Kidney tubule cell (primary cell): ENCODE data around the gene FGR.
A peak's percentile ranks its signal among the peaks of the same experiment; 100 is the strongest.

Experiments
- DNase-seq: peaks from one replicate; pipeline ENCODE4 v3.0.0-alpha.2; 2018; ENCODE audit warnings: low spot score

The FGR gene

GRCh38 chr1:27566462-27567145, 68.4 kb downstream of the FGR start:
- no peak for DNase-seq

GRCh38 chr1:27564710-27565649, 70.0 kb downstream of the FGR start:
- DNase-seq, result no peak

- DNase-seq, result peak; percentile 60
Measured at GRCh38 chr1:27563591-27564471, 71.2 kb downstream of the FGR start.

GRCh38 chr1:27563341-27563590, 71.7 kb downstream of the FGR start:
- DNase-seq, result no peak

GRCh38 chr1:27562534-27563340, 72.2 kb downstream of the FGR start:
- no peak for DNase-seq
